H1 (cell line): ENCODE results near the gene UMODL1. TPM values are rescaled to one million over a fixed set of nuclear protein-coding genes. Genes with fewer than 3 reads are reported as not detected.

Experiments used
- BCL11A ChIP-seq, 2 experiments: IDR thresholded peaks; one replicate each; pipeline ENCODE4 v1.6.1; 2011; ENCODE audit warnings: low read depth in 2 of 2, low read length in 2 of 2, mild to moderate bottlenecking in 2 of 2
- SIX5 ChIP-seq: IDR thresholded peaks from 2 replicates; pipeline ENCODE4 v1.6.1; 2011; ENCODE audit warnings: mild to moderate bottlenecking, low read depth, low read length
- USF2 ChIP-seq: IDR thresholded peaks from 2 replicates; pipeline ENCODE4 v1.6.1; 2011; ENCODE audit warnings: low read length, improper control_type of control experiment
- polyA plus RNA-seq, 7 experiments: library from polyadenylated mRNA; depleted of rRNA in 3 of 7; stranded (reverse) in 5 of 7; unstranded in 2 of 7; fragments of >200 nt in 5 of 7; fragments of 200-250 nt in 2 of 7; gene quantifications; 1 replicate in 5 of 7; 2 replicates in 1 of 7; 4 replicates in 1 of 7; pipeline versions ENCODE4 v1.2.1 to v1.2.3, GENCODE V29; 2011 to 2013; ENCODE audit warnings: missing spikeins in 2 of 7, mixed read lengths in 2 of 7
- total RNA-seq: library from RNA; stranded (reverse); fragmentation: NEBNext Ultra II Directional; extraction: Animal tissue kit (Norgen Biotek cat#: 25700); gene quantifications from 2 replicates; pipeline ENCODE4 v1.2.1, GENCODE V29; 2021

The UMODL1 gene
- total and polyA plus RNA-seq, 2 of the 8 experiments (the other 6 are each of a cell fraction or from before 2014, with no cell fraction given): not detected

- TF ChIP-seq USF2 (no peak), BCL11A (IDR thresholded peaks at IDR 0.05; ENCODE audit: low read depth in 2 of 2, low read length in 2 of 2) (no peak), SIX5 (no peak)
These were observed 49.9 kb downstream of the UMODL1 start (continued) for GRCh38 chr21:42120903-42121535.
